Activated CD8-positive, alpha-beta memory T cell treated with anti-CD3 and anti-CD28 coated beads for 4 hours (primary cell): ENCODE data around the gene XXYLT1.
A peak's percentile ranks its signal among the peaks of the same experiment; 100 is the strongest.
"Not testable (repeated sequence)": the region's sequence is repeated elsewhere in the genome, so short reads cannot be mapped to it uniquely, and the experiment has no call there.

Experiments
- DNase-seq, 2 donors: peaks; one replicate each; pipeline ENCODE4 v3.0.0-alpha.2; 2020; ENCODE audit warnings: low read depth in 2 of 2

Gene XXYLT1

DNA sequence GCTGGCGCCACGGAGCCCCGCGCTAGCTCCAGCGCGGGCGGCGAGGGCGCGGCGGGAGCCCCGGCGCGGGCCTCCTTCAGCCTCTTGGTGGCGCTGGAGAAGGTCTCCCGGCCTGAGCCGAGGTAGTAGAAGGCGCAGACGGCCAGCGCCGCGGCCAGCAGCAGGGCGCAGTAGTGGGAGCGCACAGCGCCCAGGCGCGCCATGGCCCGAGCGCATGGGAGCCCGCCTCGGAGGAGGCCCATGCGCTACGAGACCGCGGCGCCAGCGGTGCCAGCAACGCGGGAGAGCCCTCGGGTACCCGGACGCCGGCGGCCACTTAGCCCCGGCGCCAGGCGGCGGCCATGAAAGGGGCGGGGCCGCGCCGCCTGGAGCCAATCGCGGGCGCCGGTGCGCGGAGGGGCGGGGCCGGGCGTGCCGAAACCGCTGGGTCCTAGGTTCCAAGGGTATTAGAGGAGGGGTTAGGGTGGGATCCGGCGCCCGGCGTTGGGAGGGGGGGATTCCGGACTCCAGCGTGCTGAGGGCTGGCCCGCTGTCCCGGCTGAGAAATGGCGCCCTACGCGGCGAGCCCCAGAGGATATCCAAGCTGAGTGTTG lies at the start of gene XXYLT1:
Gene XXYLT1, minus strand, starts transcription at position 343 of the 593 bp plus-strand sequence. Its CDS starts 101 bp downstream, at position 242.
- DNase-seq: peak; percentile 79 to 81

DNA sequence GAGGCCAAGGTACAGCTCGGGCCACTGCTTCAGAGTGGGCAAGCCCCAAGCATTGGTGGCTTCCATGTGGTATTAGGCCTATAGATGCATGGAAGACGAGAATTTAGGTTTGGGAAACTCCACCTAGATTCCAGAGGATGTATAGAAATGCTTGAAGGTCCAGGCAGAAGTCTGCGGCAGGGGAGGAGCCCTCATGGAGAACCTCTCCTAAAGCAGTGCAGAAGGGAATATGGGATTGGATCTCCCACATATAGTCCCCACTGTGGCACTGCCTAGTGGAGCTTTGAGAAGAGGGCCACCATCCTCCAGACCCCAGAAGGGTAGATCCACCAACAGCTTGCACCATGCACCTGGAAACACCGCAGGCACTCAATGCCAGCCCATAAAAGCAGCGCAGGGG lies 48.1 kb upstream of the XXYLT1 start:
- no peak for DNase-seq

- DNase-seq: no peak
Observed at GRCh38 chr3:195312714-195313113, 41.8 kb upstream of the XXYLT1 start.

DNA sequence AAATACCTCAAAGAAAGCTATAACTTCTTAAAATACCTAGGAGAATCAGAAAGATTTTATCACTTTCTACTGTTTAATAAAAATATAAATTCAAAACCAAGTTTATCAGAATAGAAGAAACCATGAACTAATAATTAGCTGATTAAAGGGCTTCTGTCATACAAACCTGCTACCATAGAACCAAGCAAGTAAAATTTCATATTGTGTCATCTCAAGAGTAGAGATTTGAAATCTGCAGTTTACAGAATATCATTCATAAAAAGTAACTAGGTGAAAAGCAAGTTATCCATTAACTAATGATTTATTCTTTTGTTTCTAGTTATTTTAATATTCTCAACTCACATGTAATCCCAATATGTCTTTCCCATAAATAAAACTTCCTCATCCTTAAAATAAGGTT lies 36.8 kb upstream of the XXYLT1 start:
- no peak for DNase-seq

- no peak for DNase-seq
Observed at GRCh38 chr3:195306369-195306768, 35.4 kb upstream of the XXYLT1 start.

- DNase-seq: no peak
Observed at GRCh38 chr3:195302431-195302830, 31.5 kb upstream of the XXYLT1 start.

DNA sequence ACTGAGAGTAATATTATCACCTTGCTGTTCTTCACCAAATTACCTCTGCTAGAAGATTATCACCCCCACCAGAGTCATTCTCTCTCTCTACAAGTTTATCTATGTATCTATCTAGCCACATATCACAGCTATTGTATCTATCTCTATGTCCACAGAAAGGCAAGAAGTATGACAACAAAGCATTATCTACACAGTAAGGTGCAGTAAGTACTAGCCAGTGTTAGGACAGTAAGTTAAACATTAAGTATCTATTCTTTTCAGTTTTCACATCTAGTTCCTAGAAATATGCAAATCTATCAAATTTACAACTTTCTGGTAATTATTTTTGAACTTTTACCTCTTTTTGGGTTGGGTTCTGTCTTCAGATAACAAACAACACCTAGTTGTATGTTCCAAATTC lies 26.5 kb upstream of the XXYLT1 start:
- no peak for DNase-seq

DNA sequence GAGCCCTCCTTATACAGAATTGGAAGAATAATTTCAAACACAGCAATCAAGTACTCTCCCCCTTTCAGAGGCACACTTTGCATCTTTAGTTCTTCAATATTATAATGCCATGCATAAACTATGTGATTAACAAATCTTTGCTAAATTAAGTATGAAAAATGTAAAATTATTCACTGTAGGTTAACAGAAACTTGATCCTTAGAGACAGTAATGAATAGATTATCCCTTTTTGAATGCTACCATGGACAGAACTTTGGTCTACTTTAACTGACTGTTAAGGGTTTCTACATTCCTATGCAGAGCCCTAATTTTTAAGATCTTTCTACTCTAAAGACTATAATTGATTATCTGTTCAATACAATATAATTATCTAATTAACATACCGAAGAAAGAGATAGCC lies 25.7 kb upstream of the XXYLT1 start:
- DNase-seq: no peak

DNA sequence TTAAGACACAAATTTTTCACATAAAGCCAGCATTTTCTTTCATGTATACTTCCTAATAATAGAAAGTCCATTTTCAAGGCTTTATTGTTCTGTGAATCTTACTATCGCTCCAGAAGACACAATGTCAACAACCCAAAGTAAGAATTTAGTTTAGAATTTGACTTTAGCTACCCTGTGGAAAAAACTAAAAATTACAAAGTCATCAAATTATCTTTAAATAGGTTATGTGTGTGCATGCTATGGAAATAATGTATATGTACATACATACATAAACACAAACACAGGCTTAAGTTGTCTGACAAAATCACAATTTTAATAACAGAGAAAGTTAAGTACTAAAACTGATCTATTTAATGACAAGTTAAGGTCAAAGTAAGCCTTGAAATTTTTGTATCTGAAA lies 20.2 kb upstream of the XXYLT1 start:
- no peak for DNase-seq

GRCh38 chr3:195290643-195291042 lies 19.7 kb upstream of the XXYLT1 start:
- DNase-seq: not testable (repeated sequence)

GRCh38 chr3:195286115-195286872 lies 15.3 kb upstream of the XXYLT1 start:
- no peak for DNase-seq

DNA sequence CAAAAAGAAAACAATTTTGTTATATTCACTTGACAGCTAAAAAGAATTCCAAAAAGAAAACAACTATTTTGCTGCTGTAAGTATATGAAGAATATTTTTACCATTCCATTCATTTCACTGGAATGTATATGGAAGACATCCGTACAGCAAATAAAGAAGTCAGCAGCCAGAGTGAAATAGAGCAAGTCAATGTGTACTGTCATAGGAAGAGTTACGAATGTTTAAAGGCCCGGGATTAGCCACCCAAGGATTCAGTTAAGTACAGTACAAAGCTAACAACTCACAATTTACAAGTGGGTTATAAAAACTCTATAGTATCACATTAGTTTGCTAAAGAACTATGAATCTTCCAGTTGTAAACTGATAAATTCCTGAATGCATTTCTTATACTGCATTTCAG lies 14.4 kb upstream of the XXYLT1 start:
- DNase-seq: no peak

DNA sequence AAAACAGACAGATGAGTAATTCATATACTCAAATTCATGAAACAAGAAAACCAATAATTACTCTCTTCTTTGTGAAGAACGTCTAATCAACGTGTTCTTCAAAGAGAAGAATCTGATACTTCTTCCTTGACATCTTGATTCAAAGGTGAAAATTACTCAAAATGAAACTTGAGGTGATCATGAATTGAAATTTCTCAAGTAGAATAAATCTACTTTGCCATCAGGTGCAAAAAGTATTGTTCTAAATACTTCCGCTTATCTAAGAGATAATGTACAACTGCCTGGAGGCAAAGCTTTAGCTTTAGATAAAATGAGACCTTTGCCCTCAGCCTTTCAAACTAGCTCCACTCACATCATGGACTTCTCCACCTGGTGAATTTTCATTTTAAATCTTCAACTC lies 13.9 kb upstream of the XXYLT1 start:
- no peak for DNase-seq

DNA sequence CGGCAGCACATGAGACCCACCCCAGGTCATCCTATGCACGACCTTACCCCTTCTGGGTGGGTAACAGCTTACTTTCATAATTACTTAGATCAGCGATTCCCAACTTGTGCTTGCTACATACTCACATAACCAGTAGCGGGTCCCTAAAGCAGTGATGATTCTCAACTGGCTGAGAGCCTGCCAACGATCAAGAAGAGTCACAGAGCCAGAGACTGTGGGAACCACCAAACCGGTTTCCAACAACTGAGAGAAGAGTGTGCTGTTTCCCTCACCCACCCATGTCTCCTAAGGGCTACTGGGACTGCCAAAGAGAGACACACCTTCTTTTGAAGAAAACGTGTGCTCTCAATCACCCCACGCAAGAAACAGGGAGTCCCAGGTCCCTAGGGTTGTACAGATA lies 12.0 kb upstream of the XXYLT1 start:
- DNase-seq: no peak

DNA sequence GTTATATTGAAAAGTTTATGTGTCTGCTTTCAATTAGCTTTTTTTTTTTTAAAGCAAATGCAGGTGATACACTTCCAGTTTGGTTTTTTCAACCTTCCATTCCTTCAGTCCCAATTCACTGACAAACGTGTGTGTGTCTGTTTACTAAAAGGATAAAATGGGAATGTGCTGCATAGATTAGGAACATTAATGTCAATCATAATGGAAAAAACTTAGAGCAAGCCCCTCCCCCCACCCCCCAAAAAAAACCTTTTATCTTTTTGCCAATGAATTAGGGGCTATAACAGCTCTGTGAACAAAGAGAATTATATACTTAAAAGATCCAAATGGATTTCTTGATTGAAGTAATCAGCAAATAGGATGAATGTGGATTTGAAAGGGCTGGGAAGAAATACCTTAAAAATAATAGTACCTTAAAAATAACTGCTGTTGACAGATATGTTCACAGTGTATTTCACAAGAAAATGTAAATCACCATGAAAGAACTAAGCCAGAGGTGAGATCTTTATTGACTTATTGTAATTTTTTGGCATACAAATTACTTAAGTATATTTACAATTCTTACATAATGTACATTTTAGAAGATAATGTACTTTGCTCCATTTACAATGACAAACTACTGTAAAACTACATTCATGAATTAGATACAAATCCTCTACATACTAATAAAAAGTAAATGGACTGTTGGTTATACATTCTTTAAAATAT lies 3.5 kb upstream of the XXYLT1 start:
- no peak for DNase-seq

DNA sequence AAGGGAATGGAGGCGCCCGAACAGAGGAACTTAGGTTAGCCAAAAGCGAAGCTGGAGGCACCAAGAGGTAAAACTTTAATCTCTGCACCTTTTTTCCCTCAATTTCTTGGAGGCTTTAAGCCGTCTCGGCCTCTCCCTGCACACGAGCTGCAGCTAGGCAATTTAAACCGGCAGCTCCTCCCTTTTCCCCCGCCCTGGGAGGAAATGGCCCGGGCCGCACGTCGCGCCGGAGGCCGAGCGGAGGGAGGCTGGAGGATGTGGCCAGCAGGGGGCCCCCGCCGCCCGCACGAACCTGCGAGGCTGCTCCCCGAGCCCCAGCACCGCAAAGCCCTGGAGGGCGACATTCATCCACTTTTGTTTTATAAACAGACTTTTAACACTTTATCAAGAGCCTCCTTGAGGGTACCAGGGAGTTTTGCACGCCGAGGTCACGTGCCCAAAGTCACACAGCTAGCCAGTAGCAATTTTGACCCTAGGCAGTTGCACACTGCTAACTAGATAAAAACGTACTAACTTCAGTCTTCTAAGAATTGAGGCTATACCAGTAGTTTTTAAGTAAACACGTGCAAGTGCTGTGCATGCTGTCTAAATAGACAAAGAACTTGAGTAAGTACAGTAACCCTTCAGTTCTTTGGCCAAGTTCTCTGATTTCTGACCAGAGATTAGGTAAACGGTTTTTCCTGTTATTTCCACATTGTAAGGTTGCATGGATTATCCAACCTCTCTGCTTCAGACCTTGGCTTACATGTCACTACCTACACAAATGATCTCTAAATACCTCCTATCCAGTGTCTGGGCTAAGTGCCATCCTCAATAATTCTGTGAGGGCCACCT lies 668 bp upstream of the XXYLT1 start:
- peak; percentile 72 to 76 for DNase-seq

DNA sequence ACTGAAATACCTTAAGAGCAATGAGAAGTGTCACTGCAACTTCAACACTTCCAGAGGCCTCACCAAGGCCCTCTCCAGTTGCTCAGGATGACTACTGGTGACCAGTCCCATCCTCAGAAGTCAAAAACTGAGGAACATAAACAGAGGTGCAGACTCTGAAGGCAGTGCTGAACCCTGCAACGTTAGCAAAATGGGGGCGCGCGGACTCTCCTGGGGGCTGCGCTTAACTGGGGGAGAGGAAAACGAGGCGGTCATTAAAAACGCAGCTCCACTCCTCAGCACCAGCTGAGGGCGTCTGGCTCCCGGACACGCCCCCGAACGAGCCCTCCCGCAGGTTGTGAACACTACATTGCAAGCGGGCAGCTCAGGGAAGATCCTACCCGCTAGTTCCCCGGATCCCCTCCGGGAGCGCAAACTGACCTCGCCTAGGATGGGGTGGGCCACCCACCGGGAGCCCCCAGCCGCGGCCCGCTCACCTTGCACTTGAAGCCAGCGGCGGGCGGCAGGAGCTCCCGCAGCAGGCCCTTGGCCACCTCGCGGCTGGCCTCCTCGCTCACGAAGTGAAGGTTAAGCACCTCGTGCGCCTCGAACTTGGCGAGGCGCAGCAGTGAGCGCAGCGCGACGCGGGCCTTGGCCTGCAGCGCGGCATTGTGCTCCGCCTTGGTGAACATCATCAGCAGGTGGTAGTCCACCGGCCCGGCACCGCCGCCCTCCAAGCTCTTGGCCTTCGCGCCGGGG lies 711 bp downstream of the XXYLT1 start:
- no peak for DNase-seq

- no peak for DNase-seq
Observed at GRCh38 chr3:195269375-195270078, 1.4 kb downstream of the XXYLT1 start.

DNA sequence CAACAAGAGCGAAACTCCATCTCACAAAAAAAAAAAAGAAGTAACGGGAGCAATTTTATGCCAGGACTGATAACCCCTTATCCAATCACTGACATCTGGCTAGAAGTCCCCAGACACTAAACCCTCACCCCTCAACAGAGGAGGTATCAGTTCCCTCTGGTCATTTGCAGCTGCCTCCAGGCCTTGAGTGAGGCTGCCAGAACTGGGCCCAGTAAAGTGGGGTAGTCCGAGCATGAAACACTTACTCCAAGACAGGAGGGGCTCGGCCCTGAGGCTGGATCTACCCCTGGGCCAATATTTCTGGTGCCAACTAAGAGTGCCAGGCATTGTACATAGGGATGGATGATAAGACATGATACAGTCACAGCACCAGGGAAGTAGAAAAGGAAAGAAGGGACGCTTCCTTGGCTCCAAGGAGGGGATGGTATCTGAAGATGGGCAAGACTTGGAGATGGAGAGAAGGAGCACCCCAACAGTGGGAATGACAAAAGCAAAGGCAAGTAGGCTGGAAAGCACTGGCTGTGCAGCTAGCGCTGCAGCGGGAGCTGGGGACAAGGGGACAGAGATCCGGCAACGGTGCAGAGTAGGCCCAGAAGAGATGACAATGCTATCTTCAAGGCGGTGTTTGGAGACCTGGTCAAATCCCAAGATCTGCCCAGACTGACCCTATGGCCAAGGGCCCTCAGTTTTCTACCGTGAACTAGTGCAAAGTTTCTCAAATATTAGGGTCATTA lies 2.2 kb downstream of the XXYLT1 start:
- no peak for DNase-seq

GRCh38 chr3:195267096-195267495 lies 3.9 kb downstream of the XXYLT1 start:
- DNase-seq: no peak
